OCI-LY3 (cell line): ENCODE measurements around the gene PRRT4.

ENCODE experiments used
- H2AFZ ChIP-seq: fragments of 200-600, 300-600 bp; shearing (Covaris generic); 2 replicates; pipeline ENCODE4 v1.6.0; 2014; ENCODE audit warnings: antibody characterized with exemption, low read depth, low read length
- H3K27ac ChIP-seq: fragments of 200-600, 300-600 bp; sonication (generic); 2 replicates; pipeline ENCODE4 v1.5.1; 2014; ENCODE audit warnings: mild to moderate bottlenecking, low read length, moderate library complexity, mixed read lengths
- H3K27me3 ChIP-seq: fragments of 200-600, 300-600 bp; sonication (generic); 2 replicates; pipeline ENCODE4 v1.6.1; 2014; ENCODE audit warnings: low read depth, low read length, mixed read lengths
- H3K36me3 ChIP-seq: fragments of 200-600, 300-600 bp; sonication (generic); replicated peaks from 2 replicates; pipeline ENCODE3; 2014; ENCODE audit warnings: low read depth, low read length, mixed read lengths
- H3K4me1 ChIP-seq: fragments of 300-600, 200-600 bp; sonication (generic); 2 replicates; pipeline ENCODE4 v1.6.1; 2014; ENCODE audit warnings: low read length, mixed read lengths
- H3K4me2 ChIP-seq: fragments of 200-600, 300-600 bp; sonication (generic); 2 replicates; pipeline ENCODE4 v1.6.1; 2014; ENCODE audit warnings: low read length, mixed read lengths
- H3K4me3 ChIP-seq: fragments of 300-600, 200-600 bp; sonication (generic); 2 replicates; pipeline ENCODE4 v1.5.1; 2014; ENCODE audit warnings: antibody characterized with exemption, mild to moderate bottlenecking, low read length, moderate library complexity
- H3K79me2 ChIP-seq: fragments of 300-600, 200-600 bp; shearing (Covaris generic); 2 replicates; pipeline ENCODE4 v1.6.1; 2014; ENCODE audit warnings: mild to moderate bottlenecking, low read length, mixed read lengths
- H3K9ac ChIP-seq: fragments of 300-600, 200-600 bp; shearing (Covaris generic); 2 replicates; pipeline ENCODE4 v1.6.0; 2014; ENCODE audit warnings: mild to moderate bottlenecking, low read length, moderate library complexity
- H3K9me3 ChIP-seq: fragments of 200-600, 300-600 bp; shearing (Covaris generic); 2 replicates; pipeline ENCODE4 v1.6.1; 2014; ENCODE audit warnings: low read length, mixed read lengths; ENCODE audit not compliant: insufficient read depth
- H4K20me1 ChIP-seq: fragments of 200-600, 300-600 bp; sonication (generic); 2 replicates; pipeline ENCODE4 v1.6.1; 2016; ENCODE audit warnings: low read length, mixed read lengths; ENCODE audit not compliant: insufficient read depth
- EZH2phosphoT487 ChIP-seq: fragments of 200-600 bp; shearing (Covaris generic); IDR thresholded peaks from 2 replicates; pipeline ENCODE4 v1.6.1; 2018; ENCODE audit warnings: antibody characterized with exemption, mixed run types, low read depth
- TF ChIP-seq, protein P1 (sequence below): fragments of 200-600, 300-600 bp; sonication (generic); IDR thresholded peaks from 2 replicates; pipeline ENCODE4 v1.5.1; 2014; ENCODE audit warnings: antibody characterized with exemption, low read length, low read depth

Gene PRRT4

DNA sequence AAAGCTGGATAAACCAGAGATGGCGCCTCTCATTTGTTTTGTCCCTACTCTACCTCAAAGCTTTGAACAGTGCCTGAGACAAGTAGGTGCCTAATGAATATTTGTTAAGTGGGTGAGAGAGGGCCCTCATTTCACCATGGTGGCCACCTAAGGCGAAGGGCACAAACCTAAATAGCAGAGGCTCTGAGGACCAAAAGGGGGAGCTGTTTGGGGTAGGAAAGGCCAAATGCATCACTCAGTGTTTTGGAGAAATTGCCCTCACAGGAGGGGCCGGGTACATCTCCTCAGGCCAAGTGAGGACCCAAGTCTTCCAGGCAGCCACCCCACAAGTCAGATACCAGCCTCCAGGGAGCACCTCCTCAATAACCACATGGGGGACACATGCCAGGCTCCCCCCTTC lies 34.3 kb upstream of the PRRT4 start:
- Histone ChIP-seq H3K9ac (no peak overlapping the region), H3K9me3 (no peaks in the 10 kb centered on the region), H3K4me3 (no peak overlapping the region), H4K20me1 (no peaks in the 10 kb centered on the region), H3K27me3 (no peaks in the 10 kb centered on the region), H3K4me1 (no peaks in the 10 kb centered on the region), H2AFZ (no peak overlapping the region), H3K36me3 (peaks cover 30% of the 10 kb centered on the region), H3K27ac (no peak overlapping the region), H3K79me2 (no peaks in the 10 kb centered on the region), H3K4me2 (no peak overlapping the region)
- TF ChIP-seq, protein P1, sequence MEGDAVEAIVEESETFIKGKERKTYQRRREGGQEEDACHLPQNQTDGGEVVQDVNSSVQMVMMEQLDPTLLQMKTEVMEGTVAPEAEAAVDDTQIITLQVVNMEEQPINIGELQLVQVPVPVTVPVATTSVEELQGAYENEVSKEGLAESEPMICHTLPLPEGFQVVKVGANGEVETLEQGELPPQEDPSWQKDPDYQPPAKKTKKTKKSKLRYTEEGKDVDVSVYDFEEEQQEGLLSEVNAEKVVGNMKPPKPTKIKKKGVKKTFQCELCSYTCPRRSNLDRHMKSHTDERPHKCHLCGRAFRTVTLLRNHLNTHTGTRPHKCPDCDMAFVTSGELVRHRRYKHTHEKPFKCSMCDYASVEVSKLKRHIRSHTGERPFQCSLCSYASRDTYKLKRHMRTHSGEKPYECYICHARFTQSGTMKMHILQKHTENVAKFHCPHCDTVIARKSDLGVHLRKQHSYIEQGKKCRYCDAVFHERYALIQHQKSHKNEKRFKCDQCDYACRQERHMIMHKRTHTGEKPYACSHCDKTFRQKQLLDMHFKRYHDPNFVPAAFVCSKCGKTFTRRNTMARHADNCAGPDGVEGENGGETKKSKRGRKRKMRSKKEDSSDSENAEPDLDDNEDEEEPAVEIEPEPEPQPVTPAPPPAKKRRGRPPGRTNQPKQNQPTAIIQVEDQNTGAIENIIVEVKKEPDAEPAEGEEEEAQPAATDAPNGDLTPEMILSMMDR = peak; percentile 32; the same call in 1 of the 2 replicates
- no peak for TF ChIP-seq EZH2phosphoT487

DNA sequence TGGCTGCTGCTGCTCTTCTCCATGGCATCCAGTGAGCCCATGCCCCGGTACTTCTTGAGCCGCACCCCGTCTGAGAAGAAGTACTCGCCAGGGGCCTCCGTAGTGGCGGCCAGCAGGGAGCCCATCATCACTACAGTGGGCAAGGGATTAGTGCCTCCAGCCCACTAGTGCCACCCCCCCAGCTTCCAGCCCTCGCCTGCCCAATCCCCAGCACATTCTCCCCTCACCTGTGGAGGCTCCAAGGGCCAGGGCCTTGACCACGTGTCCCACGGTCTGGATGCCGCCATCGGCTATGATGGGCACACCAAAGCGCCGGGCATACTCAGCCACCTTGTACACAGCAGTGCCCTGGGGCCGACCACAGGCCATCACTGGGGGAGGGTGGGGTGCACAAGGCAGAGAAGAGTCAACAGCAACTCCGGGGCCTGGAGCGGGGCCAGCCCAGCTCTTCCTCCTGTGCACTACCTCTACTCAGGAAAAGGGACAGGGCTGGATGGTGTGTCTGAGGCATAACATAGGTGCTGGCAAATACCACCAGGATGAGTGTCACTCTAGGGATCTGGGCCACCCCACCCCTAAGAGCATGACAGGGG lies 33.5 kb upstream of the PRRT4 start:
- H4K20me1 ChIP-seq = no peaks in the 10 kb centered on the region
- H3K27ac ChIP-seq = no peak overlapping the region
- no peak overlapping the region for H3K4me2 ChIP-seq
- TF ChIP-seq, protein P1 = no peak
- no peak for TF ChIP-seq EZH2phosphoT487
- no peaks in the 10 kb centered on the region for H3K79me2 ChIP-seq
- peaks cover 30% of the 10 kb centered on the region for H3K36me3 ChIP-seq
- no peaks in the 10 kb centered on the region for H3K4me1 ChIP-seq
- H3K27me3 ChIP-seq = no peaks in the 10 kb centered on the region
- no peak overlapping the region for H3K4me3 ChIP-seq
- H3K9ac ChIP-seq = no peak overlapping the region
- H2AFZ ChIP-seq = no peak overlapping the region
- no peaks in the 10 kb centered on the region for H3K9me3 ChIP-seq

DNA sequence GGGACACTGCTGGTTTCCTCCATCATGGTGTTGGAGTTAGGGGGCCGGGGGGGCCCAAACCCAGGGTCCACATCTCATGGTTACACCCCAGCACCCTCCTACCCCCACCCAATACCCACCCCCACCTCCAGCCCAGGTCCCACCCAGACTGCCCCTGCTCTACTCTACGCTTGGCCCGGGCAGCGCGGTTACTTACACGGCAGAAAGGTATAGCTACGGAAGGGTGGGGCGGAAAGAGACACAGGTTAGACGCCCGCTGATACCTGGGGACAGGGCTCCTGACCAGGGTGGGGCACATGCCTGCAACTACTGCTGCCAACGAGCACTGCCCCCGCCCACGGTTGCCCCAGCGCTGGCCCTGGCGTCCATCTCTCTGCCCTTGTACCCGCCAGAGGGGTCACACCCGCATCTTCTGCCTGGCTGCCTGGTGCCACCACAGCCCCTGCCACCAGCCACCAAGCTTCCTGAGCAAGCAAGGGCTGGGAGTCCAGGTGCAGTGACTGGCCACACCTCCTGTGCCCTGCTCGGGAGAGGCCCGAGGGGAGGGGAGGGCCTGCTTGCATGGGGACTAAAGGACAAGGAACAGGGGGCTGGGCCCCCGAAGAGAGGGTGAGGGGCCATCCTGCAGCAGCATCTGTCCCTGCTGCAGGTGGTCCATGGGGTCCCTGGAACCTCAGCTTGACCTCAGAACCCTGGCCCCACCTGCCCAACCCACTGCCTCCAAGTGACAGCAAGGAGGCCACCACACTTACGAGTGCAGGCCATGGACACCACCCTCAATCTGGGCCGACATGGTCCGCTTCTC lies 32.2 kb upstream of the PRRT4 start:
- H3K9me3 ChIP-seq = no peaks in the 10 kb centered on the region
- no peak overlapping the region for H2AFZ ChIP-seq
- H4K20me1 ChIP-seq = no peaks in the 10 kb centered on the region
- H3K27me3 ChIP-seq = no peaks in the 10 kb centered on the region
- H3K36me3 ChIP-seq = peaks cover 30% of the 10 kb centered on the region
- no peak overlapping the region for H3K9ac ChIP-seq
- no peaks in the 10 kb centered on the region for H3K4me1 ChIP-seq
- no peak overlapping the region for H3K27ac ChIP-seq
- no peak overlapping the region for H3K4me2 ChIP-seq
- H3K79me2 ChIP-seq = no peaks in the 10 kb centered on the region
- no peak for TF ChIP-seq EZH2phosphoT487
- TF ChIP-seq, protein P1 = no peak
- H3K4me3 ChIP-seq = no peak overlapping the region

DNA sequence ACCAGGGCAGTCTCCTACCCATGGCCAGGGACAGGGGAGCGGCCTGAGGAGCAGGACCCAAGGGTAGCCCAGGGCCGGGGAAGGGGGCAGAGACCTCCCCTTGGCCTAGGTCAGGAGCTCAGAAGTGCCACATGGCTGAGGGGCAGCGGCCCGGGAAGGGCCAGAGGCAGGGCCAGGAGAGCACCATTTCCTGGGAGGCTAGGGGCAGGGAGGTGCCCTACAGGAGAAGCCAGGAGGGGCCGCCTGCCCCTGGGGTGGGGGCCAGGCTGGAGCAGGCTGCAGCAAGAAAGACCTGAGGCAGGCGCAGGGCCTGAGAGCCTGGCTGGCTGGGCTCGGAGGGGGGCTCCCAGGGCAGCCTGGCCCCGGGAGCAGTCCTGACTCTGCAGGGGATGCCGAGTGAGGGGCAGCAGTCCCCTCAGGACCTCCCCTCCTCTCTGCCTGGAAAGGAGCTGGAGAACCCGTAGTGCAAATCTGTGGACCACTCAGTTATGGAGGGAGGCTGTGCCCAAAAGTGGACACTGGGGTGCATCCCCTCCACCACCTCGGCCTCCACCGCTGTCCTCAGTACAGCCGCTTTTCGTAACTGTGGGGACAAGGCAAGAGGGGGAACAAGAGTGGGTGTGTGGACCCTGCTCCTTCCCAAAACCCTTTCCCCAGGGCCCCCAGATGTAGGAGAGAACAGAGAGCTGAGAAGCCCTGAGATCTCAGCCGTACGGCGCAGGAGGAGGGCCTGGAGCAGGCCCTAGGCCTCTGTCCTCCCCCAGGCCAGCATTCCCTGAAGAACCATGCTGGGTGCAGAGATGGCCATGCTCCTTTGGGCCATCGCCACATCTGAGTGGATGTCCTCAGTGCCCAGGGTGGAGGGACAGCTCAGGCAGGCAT lies 31.2 kb upstream of the PRRT4 start:
- no peak overlapping the region for H2AFZ ChIP-seq
- TF ChIP-seq, protein P1 = no peak
- no peak for TF ChIP-seq EZH2phosphoT487
- H4K20me1 ChIP-seq = no peaks in the 10 kb centered on the region
- no peaks in the 10 kb centered on the region for H3K9me3 ChIP-seq
- H3K4me3 ChIP-seq = no peak overlapping the region
- no peaks in the 10 kb centered on the region for H3K79me2 ChIP-seq
- no peaks in the 10 kb centered on the region for H3K27me3 ChIP-seq
- H3K4me2 ChIP-seq = no peak overlapping the region
- no peaks in the 10 kb centered on the region; the same call in 1 of the 2 replicates for H3K4me1 ChIP-seq
- H3K36me3 ChIP-seq = peaks cover 22% of the 10 kb centered on the region
- no peak overlapping the region for H3K9ac ChIP-seq
- no peak overlapping the region for H3K27ac ChIP-seq
